ENCODE measurements around the gene TMEM31. TPM values are rescaled to one million over a fixed set of nuclear protein-coding genes. Genes with fewer than 3 reads are reported as not detected.

TMEM31 gene
- total and polyA plus RNA-seq, 9 donors, result 0.35 to 1.1 (median 0.68) TPM; not detected in 1

- Histone ChIP-seq H3K4me1 (ENCODE audit: insufficient read depth) (no peaks in the 10 kb centered on the region), H3K9me3 (no peaks in the 10 kb centered on the region), H3K27ac (no peak overlapping the region), H3K36me3 (no peaks in the 10 kb centered on the region), H3K27me3 (no peaks in the 10 kb centered on the region), H3K4me3 (no peak overlapping the region)
- TF ChIP-seq EP300 (IDR thresholded peaks at IDR 0.05) (no peak), POLR2A (IDR thresholded peaks at IDR 0.05) (no peak)
- TF ChIP-seq, protein P1, sequence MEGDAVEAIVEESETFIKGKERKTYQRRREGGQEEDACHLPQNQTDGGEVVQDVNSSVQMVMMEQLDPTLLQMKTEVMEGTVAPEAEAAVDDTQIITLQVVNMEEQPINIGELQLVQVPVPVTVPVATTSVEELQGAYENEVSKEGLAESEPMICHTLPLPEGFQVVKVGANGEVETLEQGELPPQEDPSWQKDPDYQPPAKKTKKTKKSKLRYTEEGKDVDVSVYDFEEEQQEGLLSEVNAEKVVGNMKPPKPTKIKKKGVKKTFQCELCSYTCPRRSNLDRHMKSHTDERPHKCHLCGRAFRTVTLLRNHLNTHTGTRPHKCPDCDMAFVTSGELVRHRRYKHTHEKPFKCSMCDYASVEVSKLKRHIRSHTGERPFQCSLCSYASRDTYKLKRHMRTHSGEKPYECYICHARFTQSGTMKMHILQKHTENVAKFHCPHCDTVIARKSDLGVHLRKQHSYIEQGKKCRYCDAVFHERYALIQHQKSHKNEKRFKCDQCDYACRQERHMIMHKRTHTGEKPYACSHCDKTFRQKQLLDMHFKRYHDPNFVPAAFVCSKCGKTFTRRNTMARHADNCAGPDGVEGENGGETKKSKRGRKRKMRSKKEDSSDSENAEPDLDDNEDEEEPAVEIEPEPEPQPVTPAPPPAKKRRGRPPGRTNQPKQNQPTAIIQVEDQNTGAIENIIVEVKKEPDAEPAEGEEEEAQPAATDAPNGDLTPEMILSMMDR (IDR thresholded peaks at IDR 0.05), result no peak
- WGBS, 3 donors, result 44 to 52% (median 51%) methylated on average over 5 of the region's 5 CpGs
- intact Hi-C loops (cut with DNase I), result no loop called here
- no peak for DNase-seq
These were observed 18.3 kb downstream of the TMEM31 start for GRCh38 chrX:103729015-103729414.

DNA sequence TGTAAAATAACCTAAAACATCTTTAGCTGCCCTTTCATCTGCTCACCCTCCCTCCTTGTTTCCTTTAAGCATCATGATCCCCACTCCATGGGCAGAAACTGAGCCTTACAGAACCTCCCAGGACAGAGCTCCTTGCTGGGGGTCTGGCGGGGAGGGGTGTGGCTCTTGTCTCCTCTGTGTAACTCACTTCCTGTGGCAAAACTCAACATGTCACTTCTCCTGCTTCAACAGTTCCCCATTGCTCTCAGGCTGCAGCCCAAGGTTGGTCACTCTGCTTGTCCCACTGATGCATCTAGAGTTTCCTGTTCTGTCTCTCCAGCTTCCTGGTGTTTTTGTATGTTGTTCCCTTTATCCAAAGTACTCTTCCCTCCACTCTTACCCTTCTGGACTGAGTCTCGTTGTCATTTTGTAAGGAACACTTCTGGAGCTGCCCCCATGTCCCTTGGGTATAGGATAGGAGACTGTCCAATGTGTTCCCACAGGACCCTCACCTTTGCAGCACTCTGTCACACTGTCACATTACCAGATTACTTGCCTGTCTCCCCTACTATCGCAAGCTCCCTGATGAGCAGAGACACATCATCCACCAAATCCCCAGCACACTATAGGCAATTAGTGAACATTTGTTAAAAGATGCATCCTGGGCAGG is 19.6 kb downstream of the TMEM31 start:
- no peak for DNase-seq
- Histone ChIP-seq H3K9me3 (no peaks in the 10 kb centered on the region), H3K27ac (no peak overlapping the region), H3K4me1 (ENCODE audit: insufficient read depth) (no peaks in the 10 kb centered on the region), H3K4me3 (no peak overlapping the region), H3K36me3 (no peaks in the 10 kb centered on the region), H3K27me3 (no peaks in the 10 kb centered on the region)
- 75 to 78% (median 76%) methylated on average over 3 of the region's 3 CpGs for WGBS, 3 donors
- TF ChIP-seq, protein P1 (IDR thresholded peaks at IDR 0.05), result no peak
- TF ChIP-seq EP300 (IDR thresholded peaks at IDR 0.05) (no peak), POLR2A (IDR thresholded peaks at IDR 0.05) (no peak)
- intact Hi-C loops (cut with DNase I), result no loop called here

DNA sequence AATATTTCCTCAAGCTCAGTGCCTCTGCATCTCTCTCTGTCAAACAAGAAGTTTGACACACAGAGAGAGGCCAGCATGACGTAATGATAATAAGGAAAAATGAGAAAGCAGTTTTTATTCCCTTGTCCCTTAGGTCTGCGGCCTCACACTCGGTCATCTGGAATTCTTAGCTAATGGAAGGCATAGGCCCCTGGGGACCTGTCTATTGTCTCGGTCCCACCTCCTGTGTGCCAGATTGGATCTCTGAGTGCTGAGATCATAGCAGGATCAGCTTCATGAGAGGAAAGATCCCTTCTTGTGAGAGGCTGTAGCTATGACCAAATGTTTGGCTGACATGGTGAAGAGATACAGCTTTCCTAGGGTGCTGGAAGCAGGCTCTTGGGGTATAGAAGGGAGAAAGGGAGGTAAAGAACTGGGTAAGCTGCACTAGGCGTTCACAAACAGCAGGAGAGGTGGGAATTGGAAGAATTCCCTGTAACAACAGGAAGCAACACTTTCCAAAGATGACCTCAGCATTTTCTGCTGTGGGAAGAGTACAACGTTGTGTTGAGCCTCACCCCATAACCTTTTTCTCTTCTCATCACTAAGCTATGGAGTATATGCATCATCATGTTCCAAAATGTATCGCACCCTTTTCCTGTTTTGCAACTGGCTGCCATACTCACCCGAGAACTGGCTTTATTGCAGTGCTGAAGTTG is 20.2 kb downstream of the TMEM31 start:
- Histone ChIP-seq H3K27ac (no peak overlapping the region), H3K36me3 (no peaks in the 10 kb centered on the region), H3K4me3 (no peak overlapping the region), H3K4me1 (ENCODE audit: insufficient read depth) (no peaks in the 10 kb centered on the region), H3K9me3 (no peaks in the 10 kb centered on the region), H3K27me3 (no peaks in the 10 kb centered on the region)
- DNase-seq, result no peak
- WGBS, 3 donors, result 40 to 48% (median 44%) methylated on average over 8 of the region's 8 CpGs
- TF ChIP-seq EP300 (IDR thresholded peaks at IDR 0.05), result no peak
- no peak for TF ChIP-seq POLR2A (IDR thresholded peaks at IDR 0.05)
- TF ChIP-seq, protein P1 (IDR thresholded peaks at IDR 0.05), result no peak
- intact Hi-C loops (cut with DNase I), result no loop called here

DNA sequence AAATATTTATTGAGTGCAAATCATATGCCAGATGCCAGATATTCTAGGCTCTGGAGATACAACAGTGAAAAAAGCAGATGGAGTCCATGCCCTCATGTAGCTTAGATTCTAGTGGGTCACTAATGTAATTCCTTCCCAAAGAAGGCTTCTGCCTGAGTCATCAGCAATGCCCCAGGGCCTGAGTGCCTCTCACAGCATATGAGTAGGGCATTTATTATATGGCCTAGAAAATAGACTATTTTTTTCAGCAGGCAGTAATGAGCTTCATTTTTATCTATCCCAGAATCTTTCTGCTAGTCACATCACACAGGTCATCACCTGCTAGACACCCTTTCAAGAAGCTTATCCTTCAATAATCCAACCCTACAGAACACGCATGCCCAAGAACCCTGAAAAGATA is 22.3 kb downstream of the TMEM31 start:
- Histone ChIP-seq H3K27ac (no peak overlapping the region), H3K4me1 (ENCODE audit: insufficient read depth) (no peaks in the 10 kb centered on the region), H3K36me3 (no peaks in the 10 kb centered on the region), H3K27me3 (no peaks in the 10 kb centered on the region), H3K9me3 (no peaks in the 10 kb centered on the region), H3K4me3 (no peak overlapping the region)
- TF ChIP-seq, protein P1 (IDR thresholded peaks at IDR 0.05), result no peak
- TF ChIP-seq EP300 (IDR thresholded peaks at IDR 0.05) (no peak), POLR2A (IDR thresholded peaks at IDR 0.05) (no peak)
- intact Hi-C loops (cut with DNase I), result no loop called here
- 88 to 100% (median 91%) methylated on average over 1 of the region's 1 CpG for WGBS, 3 donors
- DNase-seq, result no peak

Measured in ovary (tissue), 9 donors.